ENCODE results near the gene PGBD5. TPM values are rescaled to one million over a fixed set of nuclear protein-coding genes. Genes with fewer than 3 reads are reported as not detected.

The PGBD5 gene, protein sequence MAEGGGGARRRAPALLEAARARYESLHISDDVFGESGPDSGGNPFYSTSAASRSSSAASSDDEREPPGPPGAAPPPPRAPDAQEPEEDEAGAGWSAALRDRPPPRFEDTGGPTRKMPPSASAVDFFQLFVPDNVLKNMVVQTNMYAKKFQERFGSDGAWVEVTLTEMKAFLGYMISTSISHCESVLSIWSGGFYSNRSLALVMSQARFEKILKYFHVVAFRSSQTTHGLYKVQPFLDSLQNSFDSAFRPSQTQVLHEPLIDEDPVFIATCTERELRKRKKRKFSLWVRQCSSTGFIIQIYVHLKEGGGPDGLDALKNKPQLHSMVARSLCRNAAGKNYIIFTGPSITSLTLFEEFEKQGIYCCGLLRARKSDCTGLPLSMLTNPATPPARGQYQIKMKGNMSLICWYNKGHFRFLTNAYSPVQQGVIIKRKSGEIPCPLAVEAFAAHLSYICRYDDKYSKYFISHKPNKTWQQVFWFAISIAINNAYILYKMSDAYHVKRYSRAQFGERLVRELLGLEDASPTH
- 0.11 TPM in 1 of 2 replicates, not detected in the other for total RNA-seq

DNA sequence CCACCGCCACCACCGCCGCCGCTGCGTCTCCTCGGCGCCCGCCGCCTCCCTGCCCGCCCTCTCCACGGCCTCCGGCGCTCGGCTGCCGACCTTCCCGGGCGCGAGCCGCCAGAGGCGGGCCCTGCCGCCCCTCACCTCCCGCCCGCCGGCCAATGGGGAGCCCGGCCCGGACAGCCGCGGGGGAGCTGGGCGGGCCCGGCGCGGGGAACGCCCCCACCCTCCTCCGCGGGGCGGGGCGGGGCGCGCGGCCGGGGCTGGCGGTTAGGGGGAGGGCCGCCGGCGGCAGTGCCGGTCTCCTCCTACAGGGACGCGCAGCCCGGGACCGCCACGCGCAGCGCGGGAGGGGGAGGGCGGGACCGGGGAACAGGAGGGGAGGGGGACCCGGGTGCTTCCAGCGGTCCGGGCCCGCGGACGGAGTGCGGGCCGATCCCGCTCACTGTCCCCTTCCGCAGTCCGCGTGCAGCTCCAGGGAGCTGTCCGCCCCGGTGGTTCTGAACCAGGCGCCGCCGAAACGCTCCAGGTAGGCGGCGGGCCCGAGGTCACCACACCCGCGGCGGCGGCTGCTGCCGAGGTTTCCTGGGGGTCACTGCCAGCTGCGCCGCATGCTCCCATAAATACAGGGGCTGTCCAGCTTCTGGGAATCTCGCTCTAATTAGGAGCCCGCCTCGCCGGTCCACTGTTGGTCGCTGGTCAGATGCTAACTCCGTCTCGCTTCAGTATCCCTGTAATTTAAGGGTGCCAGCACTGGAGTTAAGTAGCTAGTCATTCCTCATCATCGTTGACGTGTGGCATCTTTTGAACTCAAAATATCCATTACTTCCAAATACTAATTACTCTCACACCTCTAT lies at the start of gene PGBD5:
Gene PGBD5 (minus strand): TSS at position 87 of the 848 bp plus-strand sequence. CDS start 404 bp downstream, outside the sequence.

Other genes with a start within 250 kb of the PGBD5 start
- 13.6 and 17.7 TPM in 2 replicates for gene COG2, start 216.1 kb upstream of the PGBD5 start, total RNA-seq